ENCODE data around the gene ZGPAT.

Gene ZGPAT

GRCh38 chr20:63741354-63741675 lies 33.5 kb downstream of the ZGPAT start:
- DNase-seq (ENCODE audit: insufficient read length, low spot score) = no peak
- FAIRE-seq = no peak
- no peak for TF ChIP-seq POLR2A (IDR thresholded peaks at IDR 0.05; ENCODE audit: low read depth, low read length)

- FAIRE-seq = no peak
- no peak for TF ChIP-seq POLR2A (IDR thresholded peaks at IDR 0.05; ENCODE audit: low read depth, low read length)
- no peak for DNase-seq (ENCODE audit: insufficient read length, low spot score)
Observed at GRCh38 chr20:63741676-63742380, 34.0 kb downstream of the ZGPAT start.

GRCh38 chr20:63742381-63743024 lies 34.7 kb downstream of the ZGPAT start:
- DNase-seq (ENCODE audit: insufficient read length, low spot score) = no peak
- no peak for FAIRE-seq
- no peak for TF ChIP-seq POLR2A (IDR thresholded peaks at IDR 0.05; ENCODE audit: low read depth, low read length)

- DNase-seq (ENCODE audit: insufficient read length, low spot score) (no peak), FAIRE-seq (no peak)
- TF ChIP-seq POLR2A (IDR thresholded peaks at IDR 0.05; ENCODE audit: low read depth, low read length) = no peak
Observed at GRCh38 chr20:63743210-63743970, 35.6 kb downstream of the ZGPAT start.

GRCh38 chr20:63744158-63744557 lies 36.3 kb downstream of the ZGPAT start:
- FAIRE-seq (no peak), DNase-seq (ENCODE audit: insufficient read length, low spot score) (no peak)
- no peak for TF ChIP-seq POLR2A (IDR thresholded peaks at IDR 0.05; ENCODE audit: low read depth, low read length)

- no peak for FAIRE-seq
- no peak for TF ChIP-seq POLR2A (IDR thresholded peaks at IDR 0.05; ENCODE audit: low read depth, low read length)
- no peak for DNase-seq (ENCODE audit: insufficient read length, low spot score)
Observed at GRCh38 chr20:63744574-63745423, 37.0 kb downstream of the ZGPAT start.

DNA sequence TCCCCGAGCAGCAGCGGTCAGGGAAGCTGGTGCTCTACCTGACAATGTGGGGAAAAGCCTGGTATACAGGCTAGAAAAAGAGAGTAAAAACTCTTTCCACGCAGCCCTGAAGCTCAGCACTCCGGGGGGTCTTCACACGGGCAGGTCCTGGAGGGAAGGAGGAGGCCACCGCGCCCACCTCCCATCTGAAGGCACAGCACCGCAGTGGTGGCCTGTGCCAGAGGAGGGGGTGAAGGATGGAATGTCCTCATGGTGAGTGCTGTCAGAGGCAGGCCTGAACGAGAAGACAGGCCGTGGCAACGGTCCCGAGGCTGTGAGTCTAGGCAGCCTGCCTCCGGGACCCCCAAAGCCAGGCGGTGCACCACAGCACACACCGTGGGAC lies 37.6 kb downstream of the ZGPAT start:
- FAIRE-seq (no peak), DNase-seq (ENCODE audit: insufficient read length, low spot score) (no peak)
- no peak for TF ChIP-seq POLR2A (IDR thresholded peaks at IDR 0.05; ENCODE audit: low read depth, low read length)

DNA sequence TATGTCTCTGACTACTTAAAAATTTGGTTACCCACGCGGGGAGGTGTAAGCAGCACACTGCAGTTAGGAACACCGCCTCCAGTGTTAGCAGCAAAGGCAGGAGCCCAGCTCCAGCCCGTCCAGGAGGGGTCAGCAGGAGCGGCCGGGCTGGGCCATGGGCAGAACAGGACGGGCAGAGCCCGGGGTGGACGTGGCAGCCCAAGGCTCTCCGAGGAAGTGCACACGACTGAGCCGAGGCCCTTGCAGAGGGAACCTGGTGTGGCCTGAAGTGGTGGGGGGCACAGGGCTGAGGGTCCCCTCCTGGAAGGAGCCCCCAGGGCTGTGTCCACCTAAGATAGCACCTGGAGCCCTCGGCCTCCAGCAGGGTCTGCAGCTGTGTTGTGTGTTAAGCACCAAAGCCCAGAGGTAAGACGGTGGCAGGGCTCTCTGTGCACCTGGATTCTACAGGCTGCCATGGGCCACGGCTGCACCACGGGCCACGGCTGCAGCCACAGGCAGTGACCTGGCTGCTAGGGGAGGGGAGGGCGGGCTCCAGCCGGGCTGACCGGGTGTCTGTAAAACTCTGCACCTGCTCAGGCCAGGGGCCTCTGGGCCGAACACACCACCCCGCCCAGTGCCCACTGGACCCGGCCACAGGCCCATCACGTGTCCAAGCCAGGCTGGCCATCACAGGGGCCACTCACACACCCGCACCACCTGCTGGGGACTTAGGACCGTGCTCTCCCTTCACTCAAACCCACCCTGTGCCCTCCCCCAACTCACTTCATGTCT lies 38.3 kb downstream of the ZGPAT start:
- TF ChIP-seq POLR2A (IDR thresholded peaks at IDR 0.05; ENCODE audit: low read depth, low read length) = 0 out of 2 replicates have a peak, but pooled peaks have one; percentile 9
- DNase-seq (ENCODE audit: insufficient read length, low spot score) (no peak), FAIRE-seq (no peak)

DNA sequence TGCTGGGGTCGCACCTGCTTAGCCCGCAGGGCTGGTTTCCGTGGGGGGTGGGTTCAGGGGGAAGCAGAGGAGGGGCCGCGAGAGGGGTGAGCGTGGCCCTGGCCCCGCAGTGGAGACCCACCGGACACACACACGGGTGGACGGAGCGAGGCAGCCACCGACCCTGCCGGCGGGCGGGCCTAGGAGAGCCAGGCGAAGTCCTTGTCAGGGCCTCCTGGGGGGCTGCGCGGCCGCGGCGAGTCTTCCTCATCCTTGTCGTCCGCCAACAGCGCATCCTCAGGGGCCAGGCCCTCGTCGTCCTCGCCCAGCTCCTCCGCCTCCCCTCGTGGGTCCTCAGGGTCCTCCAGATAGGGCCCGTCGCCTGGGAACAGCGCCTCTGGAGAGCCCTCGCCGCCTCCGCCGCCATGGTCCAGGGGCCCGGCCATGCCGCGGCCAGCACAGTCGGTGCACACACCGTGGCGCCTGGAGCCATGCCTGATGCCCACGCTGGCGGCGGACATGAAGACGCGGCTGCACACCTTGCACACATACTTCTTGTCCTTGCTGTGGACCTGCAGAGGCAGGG lies 39.0 kb downstream of the ZGPAT start:
- DNase-seq (ENCODE audit: insufficient read length, low spot score) (no peak), FAIRE-seq (no peak)
- no peak for TF ChIP-seq POLR2A (IDR thresholded peaks at IDR 0.05; ENCODE audit: low read depth, low read length)

DNA sequence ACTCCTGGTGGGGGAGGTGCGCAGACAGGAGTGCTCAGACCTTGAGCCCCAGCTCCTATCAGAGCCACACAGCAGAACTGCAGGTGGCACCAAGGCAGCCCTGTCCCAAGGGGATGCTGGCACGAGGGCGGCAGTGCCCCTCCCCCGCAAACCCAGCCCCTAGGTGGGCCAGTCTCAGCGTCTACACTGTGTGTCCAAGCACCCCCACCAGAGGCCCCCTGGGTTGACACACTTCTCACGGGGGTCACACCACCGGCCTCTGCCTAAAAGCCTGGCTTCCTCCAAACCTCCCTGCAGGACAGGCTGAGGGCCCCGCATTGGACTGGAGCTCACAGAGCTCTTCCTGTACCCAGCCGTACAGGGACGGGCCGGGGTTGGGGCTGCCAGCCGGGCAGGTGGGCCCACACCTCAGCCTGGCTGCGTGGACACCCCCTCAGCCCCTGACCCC lies 39.8 kb downstream of the ZGPAT start:
- DNase-seq (ENCODE audit: insufficient read length, low spot score) (no peak), FAIRE-seq (no peak)
- no peak for TF ChIP-seq POLR2A (IDR thresholded peaks at IDR 0.05; ENCODE audit: low read depth, low read length)

DNA sequence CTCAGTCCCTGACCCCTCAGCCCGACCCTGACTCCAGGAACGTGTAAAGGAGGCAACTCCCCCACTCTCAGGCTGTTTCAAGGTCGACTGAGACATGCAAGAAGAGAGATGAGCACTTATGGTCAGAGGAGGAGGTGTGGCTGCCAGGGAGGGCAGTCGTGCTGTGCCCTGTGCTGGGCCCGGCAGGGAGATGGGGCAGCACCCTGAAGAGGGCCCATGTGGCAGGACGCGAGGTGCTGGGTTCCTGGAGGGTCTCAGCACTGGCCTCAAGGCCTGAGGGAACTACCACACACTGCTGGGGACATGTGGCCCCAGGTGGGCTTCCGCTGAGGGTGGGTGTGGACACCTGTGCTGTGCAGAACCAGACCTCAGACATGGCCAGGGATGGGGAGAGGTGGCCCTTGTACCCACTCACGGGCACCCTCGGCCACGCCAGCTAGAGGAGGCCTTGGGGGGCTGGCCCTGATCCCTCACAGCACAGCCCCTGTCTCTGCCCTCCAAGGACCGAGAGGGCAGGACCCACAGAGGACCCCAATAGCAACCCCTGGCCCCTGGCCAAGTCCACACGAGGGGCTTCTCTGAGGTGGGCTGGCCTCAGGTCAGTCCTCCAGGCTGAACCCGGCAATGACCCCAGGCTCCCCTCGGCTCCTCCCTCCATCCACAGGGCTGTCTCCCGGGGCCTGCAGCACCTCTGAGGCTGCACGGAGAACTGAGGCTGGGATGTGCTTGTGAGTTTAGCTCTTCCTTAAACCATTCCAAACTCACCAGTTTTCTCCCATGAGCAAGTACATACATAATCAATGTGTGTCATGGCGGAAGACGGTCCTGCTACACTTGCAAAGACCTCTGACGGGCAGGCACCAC lies 40.5 kb downstream of the ZGPAT start:
- no peak for FAIRE-seq
- TF ChIP-seq POLR2A (IDR thresholded peaks at IDR 0.05; ENCODE audit: low read depth, low read length) = no peak
- DNase-seq (ENCODE audit: insufficient read length, low spot score) = no peak

DNA sequence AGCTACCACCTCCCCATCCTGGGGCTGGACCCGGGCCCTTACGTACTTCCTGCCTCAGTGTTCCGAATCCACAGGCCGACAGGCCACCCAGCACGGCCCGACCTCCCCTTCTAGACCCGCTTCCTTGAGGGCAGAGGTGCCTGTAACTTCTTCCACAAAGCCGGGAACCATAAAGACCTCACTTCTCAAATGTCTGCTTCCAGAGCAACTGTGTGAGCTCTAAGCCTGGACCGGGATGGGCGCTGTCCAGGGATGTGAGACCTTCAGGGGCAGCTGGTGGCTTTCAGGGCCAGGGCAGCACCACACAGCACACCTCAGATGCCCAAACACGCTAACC lies 41.1 kb downstream of the ZGPAT start:
- TF ChIP-seq POLR2A (IDR thresholded peaks at IDR 0.05; ENCODE audit: low read depth, low read length) = no peak
- FAIRE-seq (no peak), DNase-seq (ENCODE audit: insufficient read length, low spot score) (no peak)
